NCI-H2196 (cell line): ENCODE data around the gene FAM171A1.

Experiments used
- DNase-seq: peaks from one replicate; lab custom pipeline; 2025; ENCODE audit not compliant: unreplicated experiment; lab: John Stamatoyannopoulos, UW

The FAM171A1 gene

GRCh38 chr10:15181576-15182156 is 189.4 kb downstream of the FAM171A1 start:
- DNase-seq = no peak

- no peak for DNase-seq
These were observed 190.4 kb downstream of the FAM171A1 start for GRCh38 chr10:15180736-15181135.

GRCh38 chr10:15176269-15176668 is 194.8 kb downstream of the FAM171A1 start:
- DNase-seq = no peak

GRCh38 chr10:15175587-15175986 is 195.5 kb downstream of the FAM171A1 start:
- no peak for DNase-seq

GRCh38 chr10:15172306-15172840 is 198.7 kb downstream of the FAM171A1 start:
- no peak for DNase-seq

GRCh38 chr10:15169555-15170401 is 201.3 kb downstream of the FAM171A1 start:
- no peak for DNase-seq

- DNase-seq = peak; percentile 78
These were observed 202.1 kb downstream of the FAM171A1 start for GRCh38 chr10:15168786-15169554.

GRCh38 chr10:15168291-15168785 is 202.8 kb downstream of the FAM171A1 start, which contains the start of gene NMT2:
Gene NMT2, minus strand, starts transcription at chr10:15168693. Its CDS starts 81 bp downstream, at chr10:15168612.
- DNase-seq = peak; percentile 78

- no peak for DNase-seq
These were observed 203.4 kb downstream of the FAM171A1 start for GRCh38 chr10:15167411-15168290.

GRCh38 chr10:15166325-15166724 is 204.8 kb downstream of the FAM171A1 start:
- no peak for DNase-seq

- DNase-seq = no peak
These were observed 207.7 kb downstream of the FAM171A1 start for GRCh38 chr10:15163253-15163828.
